OCI-LY7 (cell line): ENCODE measurements around the gene SORCS1. TPM values are rescaled to one million over a fixed set of nuclear protein-coding genes. Genes with fewer than 3 reads are reported as not detected.

Source experiments
- BruUV-seq: library from RNA; stranded (reverse); fragments of 400-500 nt; replicated peaks from 2 replicates; lab custom pipeline; 2021; lab: Mats Ljungman, UMichigan
- CTCF ChIA-PET: fragments of 300-600 bp; sonication (Branson Sonifier 250); formaldehyde crosslinking; loops from one replicate; lab custom pipeline; 2022; ENCODE audit warnings: antibody characterized with exemption; ENCODE audit not compliant: unreplicated experiment; lab: Charles Lee
- POLR2A ChIA-PET: fragments of 300-600 bp; sonication (Branson Sonifier 250); formaldehyde crosslinking; loops from one replicate; lab custom pipeline; 2022; ENCODE audit warnings: antibody characterized with exemption; lab: Charles Lee
- DNase-seq: peaks from one replicate; pipeline ENCODE4 v3.0.0-alpha.2; 2015; ENCODE audit warnings: low spot score
- H2AFZ ChIP-seq: fragments of 200-600 bp; sonication (generic), shearing (Covaris generic); 2 replicates; pipeline ENCODE4 v1.6.1; 2014; ENCODE audit warnings: mild to moderate bottlenecking, antibody characterized with exemption, low read length, moderate library complexity
- H3K27ac ChIP-seq: fragments of 200-600 bp; sonication (generic); 2 replicates; pipeline ENCODE4 v1.5.1; 2014; ENCODE audit warnings: mixed run types, low read depth, mild to moderate bottlenecking, moderate library complexity, low read length, inconsistent platforms; ENCODE audit not compliant: poor library complexity, severe bottlenecking
- H3K36me3 ChIP-seq: fragments of 200-600 bp; sonication (generic); 2 replicates; pipeline ENCODE4 v1.6.1; 2014; ENCODE audit warnings: mild to moderate bottlenecking, antibody characterized with exemption, low read length, moderate library complexity, mixed read lengths; ENCODE audit not compliant: insufficient read depth
- H3K4me1 ChIP-seq: fragments of 200-600 bp; sonication (generic); 2 replicates; pipeline ENCODE4 v1.5.1; 2014; ENCODE audit warnings: mild to moderate bottlenecking, low read length; ENCODE audit not compliant: insufficient read depth, poor library complexity, severe bottlenecking
- H3K4me2 ChIP-seq: fragments of 200-600 bp; sonication (generic); 2 replicates; pipeline ENCODE4 v1.6.1; 2014; ENCODE audit warnings: mild to moderate bottlenecking, low read length
- H3K4me3 ChIP-seq: fragments of 200-600 bp; sonication (generic); 2 replicates; pipeline ENCODE4 v1.5.1; 2014; ENCODE audit warnings: mild to moderate bottlenecking, low read depth, low read length; ENCODE audit not compliant: poor library complexity, severe bottlenecking
- H3K79me2 ChIP-seq: fragments of 200-600 bp; sonication (generic); 2 replicates; pipeline ENCODE4 v1.6.1; 2016; ENCODE audit warnings: low read depth, mild to moderate bottlenecking, low read length, moderate library complexity, mixed read lengths; ENCODE audit not compliant: insufficient read depth
- H3K9me2 ChIP-seq: fragments of 200-600 bp; sonication (generic); 2 replicates; pipeline ENCODE4 v1.6.1; 2016; ENCODE audit warnings: mild to moderate bottlenecking, low read length, mixed read lengths; ENCODE audit not compliant: insufficient read depth
- H3K9me3 ChIP-seq: fragments of 200-600 bp; sonication (generic); 2 replicates; pipeline ENCODE4 v1.6.1; 2014; ENCODE audit warnings: mild to moderate bottlenecking, mixed run types, low read length, mixed read lengths
- H4K20me1 ChIP-seq: fragments of 200-600 bp; sonication (generic); 2 replicates; pipeline ENCODE4 v1.6.1; 2014; ENCODE audit warnings: mild to moderate bottlenecking, antibody characterized with exemption, low read length, moderate library complexity, mixed read lengths; ENCODE audit not compliant: insufficient read depth
- CTCF ChIP-seq: fragments of 200-600 bp; sonication (generic); conservative IDR thresholded peaks from 2 replicates; pipeline ENCODE4 v1.5.1; 2014; ENCODE audit warnings: mild to moderate bottlenecking, antibody characterized with exemption, low read length, moderate library complexity, mixed read lengths
- EZH2phosphoT487 ChIP-seq: fragments of 200-600 bp; sonication (generic); IDR thresholded peaks from 2 replicates; pipeline ENCODE4 v1.6.1; 2018; ENCODE audit warnings: low read depth, borderline replicate concordance, mild to moderate bottlenecking, mixed run types, antibody characterized with exemption, low read length, moderate library complexity, mixed read lengths
- intact Hi-C: fragments of 100-400 bp; cut with micrococcal nuclease; formaldehyde crosslinking; loops from one replicate; pipeline ENCODE4 v1.10.0; 2022; ENCODE audit not compliant: unreplicated experiment
- total RNA-seq, 2 experiments: library from RNA; depleted of rRNA in 1 of 2; stranded (reverse); fragments of >200 nt in 1 of 2; shearing (Covaris generic) in 1 of 2; gene quantifications; 2 replicates each; pipeline ENCODE4 v1.2.3, GENCODE V29; 2014 to 2022

SORCS1 gene
- total RNA-seq, 2 experiments from 2014 or later, result not detected

GRCh38 chr10:106720683-106721082 is 443.8 kb downstream of the SORCS1 start:
- Histone ChIP-seq H3K27ac (no peak overlapping the region), H3K4me3 (no peak overlapping the region), H3K79me2 (no peaks in the 10 kb centered on the region), H2AFZ (no peak overlapping the region), H3K9me2 (no peaks in the 10 kb centered on the region), H3K4me1 (no peaks in the 10 kb centered on the region), H4K20me1 (no peaks in the 10 kb centered on the region), H3K4me2 (no peak overlapping the region), H3K9me3 (no peaks in the 10 kb centered on the region), H3K36me3 (no peaks in the 10 kb centered on the region)
- no TSS peak for BruUV-seq
- ChIA-PET CTCF (no interaction called here), POLR2A (interaction anchor here (0.7 kb wide), 2 partner anchors 9 to 51 kb away, joined by 3 read pairs; no protein-coding TSS in a partner anchor)
- TF ChIP-seq EZH2phosphoT487 (no peak), CTCF (no peak)
- no peak for DNase-seq
- intact Hi-C loops, result no loop called here

GRCh38 chr10:106716381-106716780 is 448.1 kb downstream of the SORCS1 start:
- no peaks in the 10 kb centered on the region for H3K9me3 ChIP-seq
- H3K36me3 ChIP-seq, result no peaks in the 10 kb centered on the region
- ChIA-PET CTCF (no interaction called here), POLR2A (no interaction called here)
- no peaks in the 10 kb centered on the region for H3K9me2 ChIP-seq
- no TSS peak for BruUV-seq
- no peak for TF ChIP-seq EZH2phosphoT487
- TF ChIP-seq CTCF, result no peak
- no peak overlapping the region for H3K4me2 ChIP-seq
- no peak overlapping the region for H2AFZ ChIP-seq
- intact Hi-C loops, result no loop called here
- DNase-seq, result no peak
- H4K20me1 ChIP-seq, result no peaks in the 10 kb centered on the region
- no peaks in the 10 kb centered on the region for H3K4me1 ChIP-seq
- H3K79me2 ChIP-seq, result no peaks in the 10 kb centered on the region
- H3K27ac ChIP-seq, result no peak overlapping the region
- H3K4me3 ChIP-seq, result no peak overlapping the region

GRCh38 chr10:106714734-106715555 is 449.6 kb downstream of the SORCS1 start:
- H3K9me3 ChIP-seq, result no peaks in the 10 kb centered on the region
- CTCF ChIA-PET, result no interaction called here
- H3K4me2 ChIP-seq, result no peak overlapping the region
- H3K79me2 ChIP-seq, result no peaks in the 10 kb centered on the region
- no peak for TF ChIP-seq CTCF
- TF ChIP-seq EZH2phosphoT487, result no peak
- no peak overlapping the region for H2AFZ ChIP-seq
- H3K4me3 ChIP-seq, result no peak overlapping the region
- BruUV-seq, result no TSS peak
- POLR2A ChIA-PET, result no interaction called here
- intact Hi-C loops, result loop anchor here (5.0 kb wide), 1 partner anchor 1097 kb away; no protein-coding TSS in a partner anchor
- H3K4me1 ChIP-seq, result no peaks in the 10 kb centered on the region
- H4K20me1 ChIP-seq, result no peaks in the 10 kb centered on the region
- H3K36me3 ChIP-seq, result no peaks in the 10 kb centered on the region
- no peak for DNase-seq
- no peak overlapping the region for H3K27ac ChIP-seq
- no peaks in the 10 kb centered on the region for H3K9me2 ChIP-seq
